ENCODE measurements around the gene GCK.

DNA sequence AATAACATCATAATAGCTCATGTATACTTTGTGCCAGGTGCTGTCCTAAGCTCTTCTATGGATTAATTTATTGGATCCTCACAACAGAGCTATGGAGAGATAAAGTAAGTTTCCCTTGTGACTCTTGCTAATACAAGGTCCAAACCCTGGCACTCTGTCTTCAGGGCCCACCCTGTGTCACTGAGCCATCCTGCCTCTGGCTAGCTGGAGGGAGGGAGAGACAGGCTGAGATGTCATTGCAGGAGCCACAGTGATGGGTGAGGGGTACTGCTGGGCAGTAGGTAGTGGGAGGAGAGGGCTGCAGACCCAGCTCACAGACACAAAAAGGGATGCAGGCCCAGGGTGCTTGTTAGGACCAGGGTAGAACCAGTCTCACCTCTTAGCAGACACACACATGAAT lies 16.9 kb downstream of the GCK start:
- TF ChIP-seq, protein P1, sequence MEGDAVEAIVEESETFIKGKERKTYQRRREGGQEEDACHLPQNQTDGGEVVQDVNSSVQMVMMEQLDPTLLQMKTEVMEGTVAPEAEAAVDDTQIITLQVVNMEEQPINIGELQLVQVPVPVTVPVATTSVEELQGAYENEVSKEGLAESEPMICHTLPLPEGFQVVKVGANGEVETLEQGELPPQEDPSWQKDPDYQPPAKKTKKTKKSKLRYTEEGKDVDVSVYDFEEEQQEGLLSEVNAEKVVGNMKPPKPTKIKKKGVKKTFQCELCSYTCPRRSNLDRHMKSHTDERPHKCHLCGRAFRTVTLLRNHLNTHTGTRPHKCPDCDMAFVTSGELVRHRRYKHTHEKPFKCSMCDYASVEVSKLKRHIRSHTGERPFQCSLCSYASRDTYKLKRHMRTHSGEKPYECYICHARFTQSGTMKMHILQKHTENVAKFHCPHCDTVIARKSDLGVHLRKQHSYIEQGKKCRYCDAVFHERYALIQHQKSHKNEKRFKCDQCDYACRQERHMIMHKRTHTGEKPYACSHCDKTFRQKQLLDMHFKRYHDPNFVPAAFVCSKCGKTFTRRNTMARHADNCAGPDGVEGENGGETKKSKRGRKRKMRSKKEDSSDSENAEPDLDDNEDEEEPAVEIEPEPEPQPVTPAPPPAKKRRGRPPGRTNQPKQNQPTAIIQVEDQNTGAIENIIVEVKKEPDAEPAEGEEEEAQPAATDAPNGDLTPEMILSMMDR (conservative IDR thresholded peaks at IDR 0.05; ENCODE audit: low read depth, low read length): no peak
- no peak for TF ChIP-seq EZH2 (IDR thresholded peaks at IDR 0.05; ENCODE audit: borderline replicate concordance, low read depth, low read length, poor library complexity, severe bottlenecking)
